22Rv1 (cell line): Measurements from ENCODE around the gene SYN1.

ENCODE experiments used
- CTCF ChIP-seq: fragments of 450-650 bp; IDR thresholded peaks from 2 replicates; pipeline ENCODE4 v1.5.1; 2017; ENCODE audit warnings: mild to moderate bottlenecking
- ZFX ChIP-seq: fragments of 450-650 bp; IDR thresholded peaks from 2 replicates; pipeline ENCODE4 v1.6.1; 2017; ENCODE audit warnings: antibody characterized with exemption, borderline replicate concordance

GRCh38 chrX:47577901-47578300 lies 41.8 kb downstream of the SYN1 start:
- TF ChIP-seq CTCF: no peak
- TF ChIP-seq ZFX: no peak
